HL-60 (cell line): ENCODE measurements around the gene FIS1.

Experiments
- DNase-seq, 2 experiments: peaks; one replicate each; pipeline ENCODE4 v3.0.0-alpha.2; 2010 to 2020; ENCODE audit warnings: low read depth in 1 of 2, low spot score in 1 of 2
- H3K27ac ChIP-seq: fragments of 250-450 bp; sonication (Bioruptor Pico); replicated peaks from 2 replicates; pipeline ENCODE4 v1.5.1; 2020; ENCODE audit warnings: mild to moderate bottlenecking, moderate library complexity
- H3K27me3 ChIP-seq: fragments of 250-450 bp; sonication (Bioruptor Pico); 2 replicates; pipeline ENCODE4 v1.5.1; 2021; ENCODE audit warnings: mild to moderate bottlenecking, moderate library complexity; ENCODE audit not compliant: insufficient read depth, poor library complexity, severe bottlenecking
- H3K4me3 ChIP-seq: replicated peaks from 2 replicates; pipeline ENCODE4 v1.5.1; 2011; ENCODE audit warnings: mild to moderate bottlenecking, control low read depth, low read length; ENCODE audit not compliant: insufficient read depth
- GABPA ChIP-seq: IDR thresholded peaks from 2 replicates; pipeline ENCODE4 v1.6.1; 2012; ENCODE audit warnings: low read depth
- POLR2AphosphoS5 ChIP-seq: IDR thresholded peaks from 2 replicates; pipeline ENCODE4 v1.6.1; 2012; ENCODE audit warnings: low read depth
- SPI1 ChIP-seq: IDR thresholded peaks from 2 replicates; pipeline ENCODE4 v1.6.1; 2012; ENCODE audit warnings: low read depth, mild to moderate bottlenecking, borderline replicate concordance
- TF ChIP-seq, protein P1 (sequence below): IDR thresholded peaks from one replicate; pipeline ENCODE4 v1.5.1; 2011; ENCODE audit warnings: low read length, control low read depth, inconsistent platforms; ENCODE audit not compliant: insufficient read depth
- TF ChIP-seq, protein P2 (sequence below): IDR thresholded peaks from 2 replicates; pipeline ENCODE4 v1.6.1; 2012; ENCODE audit warnings: low read depth; ENCODE audit not compliant: insufficient replicate concordance

The FIS1 gene

DNA sequence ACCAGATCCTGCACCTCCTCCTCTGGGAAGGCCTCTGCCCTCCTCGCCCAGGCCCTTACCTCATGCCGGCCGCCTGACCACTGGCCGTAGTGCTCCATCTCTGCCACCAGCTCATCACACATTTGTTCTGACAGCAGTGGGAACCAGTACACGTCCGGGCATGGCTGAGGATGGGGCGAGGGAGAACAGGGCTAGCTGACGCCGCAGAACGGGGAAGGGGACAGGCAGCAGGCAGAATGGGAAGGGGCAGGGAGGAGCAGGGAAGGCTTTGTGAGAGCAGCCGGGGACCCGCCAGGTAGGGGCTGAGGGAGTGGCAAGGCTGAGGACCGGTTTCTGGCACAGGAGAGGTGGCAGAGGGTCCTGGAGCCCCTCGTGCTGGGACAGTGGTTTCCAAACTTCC, 36.1 kb downstream of the FIS1 start:
- H3K27me3 ChIP-seq, result no peaks in the 10 kb centered on the region
- no peak overlapping the region for H3K27ac ChIP-seq
- no peak overlapping the region for H3K4me3 ChIP-seq
- TF ChIP-seq GABPA (no peak), SPI1 (no peak), POLR2AphosphoS5 (no peak)
- TF ChIP-seq, protein P1, sequence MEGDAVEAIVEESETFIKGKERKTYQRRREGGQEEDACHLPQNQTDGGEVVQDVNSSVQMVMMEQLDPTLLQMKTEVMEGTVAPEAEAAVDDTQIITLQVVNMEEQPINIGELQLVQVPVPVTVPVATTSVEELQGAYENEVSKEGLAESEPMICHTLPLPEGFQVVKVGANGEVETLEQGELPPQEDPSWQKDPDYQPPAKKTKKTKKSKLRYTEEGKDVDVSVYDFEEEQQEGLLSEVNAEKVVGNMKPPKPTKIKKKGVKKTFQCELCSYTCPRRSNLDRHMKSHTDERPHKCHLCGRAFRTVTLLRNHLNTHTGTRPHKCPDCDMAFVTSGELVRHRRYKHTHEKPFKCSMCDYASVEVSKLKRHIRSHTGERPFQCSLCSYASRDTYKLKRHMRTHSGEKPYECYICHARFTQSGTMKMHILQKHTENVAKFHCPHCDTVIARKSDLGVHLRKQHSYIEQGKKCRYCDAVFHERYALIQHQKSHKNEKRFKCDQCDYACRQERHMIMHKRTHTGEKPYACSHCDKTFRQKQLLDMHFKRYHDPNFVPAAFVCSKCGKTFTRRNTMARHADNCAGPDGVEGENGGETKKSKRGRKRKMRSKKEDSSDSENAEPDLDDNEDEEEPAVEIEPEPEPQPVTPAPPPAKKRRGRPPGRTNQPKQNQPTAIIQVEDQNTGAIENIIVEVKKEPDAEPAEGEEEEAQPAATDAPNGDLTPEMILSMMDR, result no peak
- TF ChIP-seq, protein P2, sequence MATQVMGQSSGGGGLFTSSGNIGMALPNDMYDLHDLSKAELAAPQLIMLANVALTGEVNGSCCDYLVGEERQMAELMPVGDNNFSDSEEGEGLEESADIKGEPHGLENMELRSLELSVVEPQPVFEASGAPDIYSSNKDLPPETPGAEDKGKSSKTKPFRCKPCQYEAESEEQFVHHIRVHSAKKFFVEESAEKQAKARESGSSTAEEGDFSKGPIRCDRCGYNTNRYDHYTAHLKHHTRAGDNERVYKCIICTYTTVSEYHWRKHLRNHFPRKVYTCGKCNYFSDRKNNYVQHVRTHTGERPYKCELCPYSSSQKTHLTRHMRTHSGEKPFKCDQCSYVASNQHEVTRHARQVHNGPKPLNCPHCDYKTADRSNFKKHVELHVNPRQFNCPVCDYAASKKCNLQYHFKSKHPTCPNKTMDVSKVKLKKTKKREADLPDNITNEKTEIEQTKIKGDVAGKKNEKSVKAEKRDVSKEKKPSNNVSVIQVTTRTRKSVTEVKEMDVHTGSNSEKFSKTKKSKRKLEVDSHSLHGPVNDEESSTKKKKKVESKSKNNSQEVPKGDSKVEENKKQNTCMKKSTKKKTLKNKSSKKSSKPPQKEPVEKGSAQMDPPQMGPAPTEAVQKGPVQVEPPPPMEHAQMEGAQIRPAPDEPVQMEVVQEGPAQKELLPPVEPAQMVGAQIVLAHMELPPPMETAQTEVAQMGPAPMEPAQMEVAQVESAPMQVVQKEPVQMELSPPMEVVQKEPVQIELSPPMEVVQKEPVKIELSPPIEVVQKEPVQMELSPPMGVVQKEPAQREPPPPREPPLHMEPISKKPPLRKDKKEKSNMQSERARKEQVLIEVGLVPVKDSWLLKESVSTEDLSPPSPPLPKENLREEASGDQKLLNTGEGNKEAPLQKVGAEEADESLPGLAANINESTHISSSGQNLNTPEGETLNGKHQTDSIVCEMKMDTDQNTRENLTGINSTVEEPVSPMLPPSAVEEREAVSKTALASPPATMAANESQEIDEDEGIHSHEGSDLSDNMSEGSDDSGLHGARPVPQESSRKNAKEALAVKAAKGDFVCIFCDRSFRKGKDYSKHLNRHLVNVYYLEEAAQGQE, result no peak
- DNase-seq, result no peak

DNA sequence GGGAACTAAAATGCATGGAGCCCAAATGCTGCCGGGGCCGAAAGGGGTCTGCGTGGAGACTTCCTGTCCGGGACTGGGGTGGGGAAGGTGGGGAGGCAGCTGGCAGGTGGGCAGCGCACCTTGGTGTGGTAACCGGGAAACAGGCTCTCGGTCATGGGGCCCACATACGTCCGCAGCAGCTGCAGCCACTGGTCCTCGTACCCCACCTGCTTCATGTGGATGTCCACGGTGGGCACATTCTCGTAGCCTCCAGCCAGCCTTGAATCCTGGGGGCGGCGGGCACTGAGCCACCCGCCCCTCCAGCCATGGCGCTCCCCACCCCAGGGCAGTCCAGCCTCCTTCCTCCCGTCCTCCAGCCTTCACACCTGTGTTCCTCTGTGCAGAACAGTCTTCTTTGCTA, 37.4 kb downstream of the FIS1 start:
- H3K4me3 ChIP-seq, result no peak overlapping the region
- H3K27me3 ChIP-seq, result no peaks in the 10 kb centered on the region
- TF ChIP-seq, protein P2, result no peak
- no peak for TF ChIP-seq POLR2AphosphoS5
- TF ChIP-seq, protein P1, result no peak
- no peak for TF ChIP-seq SPI1
- no peak for TF ChIP-seq GABPA
- H3K27ac ChIP-seq, result no peak overlapping the region
- no peak for DNase-seq

DNA sequence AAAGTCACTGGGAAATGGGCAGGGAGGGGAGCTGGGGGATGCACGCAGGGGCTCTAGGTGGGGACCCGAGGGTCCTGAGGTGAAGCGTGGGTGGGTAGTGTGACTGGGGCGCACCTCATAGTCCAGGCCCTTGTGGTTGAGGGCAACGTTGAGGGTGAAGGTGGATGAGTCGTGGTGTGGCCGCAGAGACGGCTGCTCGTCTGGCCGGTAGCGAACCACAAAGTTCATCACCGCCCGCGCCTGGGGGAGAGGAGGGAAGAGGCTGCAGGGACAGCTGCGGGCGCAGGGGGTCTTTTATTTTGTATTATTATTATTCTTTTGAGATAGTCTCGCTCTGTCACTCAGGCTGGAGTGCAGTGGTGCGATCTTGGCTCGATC, 38.2 kb downstream of the FIS1 start:
- H3K27ac ChIP-seq, result no peak overlapping the region
- no peak for DNase-seq
- TF ChIP-seq, protein P1, result no peak
- no peak for TF ChIP-seq POLR2AphosphoS5
- TF ChIP-seq, protein P2, result no peak
- TF ChIP-seq SPI1, result no peak
- TF ChIP-seq GABPA, result no peak
- peaks cover 8% of the 10 kb centered on the region for H3K27me3 ChIP-seq
- no peak overlapping the region for H3K4me3 ChIP-seq
